ENCODE results near the gene FIS1.
"Not testable (repeated sequence)": the region's sequence is repeated elsewhere in the genome, so short reads cannot be mapped to it uniquely, and the experiment has no call there.

The FIS1 gene

GRCh38 chr7:101232141-101232850, 12.6 kb downstream of the FIS1 start:
- FAIRE-seq = no peak

- FAIRE-seq = no peak
Observed at GRCh38 chr7:101231644-101232043, 13.2 kb downstream of the FIS1 start.

- no peak for FAIRE-seq
Observed at GRCh38 chr7:101226721-101227120, 18.2 kb downstream of the FIS1 start.

GRCh38 chr7:101225650-101226049, 19.2 kb downstream of the FIS1 start:
- FAIRE-seq = no peak

- no peak for FAIRE-seq
Observed at GRCh38 chr7:101223528-101223927, 21.4 kb downstream of the FIS1 start.

DNA sequence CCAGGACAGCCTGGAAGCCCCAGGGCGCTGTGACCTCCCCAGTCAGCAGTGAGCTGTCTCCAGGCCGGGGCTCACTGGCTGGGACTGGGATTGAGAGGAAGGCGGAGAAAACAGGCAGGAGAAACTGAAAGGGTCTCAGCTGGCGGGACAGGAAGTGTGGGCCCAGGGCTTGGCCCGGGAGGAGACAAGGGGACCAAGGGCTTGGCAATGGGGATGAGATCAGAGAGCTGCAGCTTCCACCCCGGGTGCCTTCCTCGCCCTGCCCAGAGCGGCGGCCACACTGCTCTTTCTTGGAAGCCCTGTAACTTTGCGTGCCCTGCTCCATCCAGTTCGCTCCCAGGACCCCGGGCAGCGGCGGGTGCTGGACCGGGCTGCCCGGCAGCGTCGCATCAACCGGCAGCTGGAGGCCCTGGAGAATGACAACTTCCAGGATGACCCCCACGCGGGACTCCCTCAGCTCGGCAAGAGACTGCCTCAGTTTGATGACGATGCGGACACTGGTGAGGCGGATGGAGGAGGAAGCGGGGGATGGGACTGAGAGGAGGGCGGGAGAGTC, 22.5 kb downstream of the FIS1 start:
- no peak for FAIRE-seq

- no peak for FAIRE-seq
Observed at GRCh38 chr7:101220295-101220694, 24.6 kb downstream of the FIS1 start.

GRCh38 chr7:101218236-101219125, 26.4 kb downstream of the FIS1 start:
- FAIRE-seq = no peak

- peak; percentile 21 for FAIRE-seq
Observed at GRCh38 chr7:101217388-101218235, 27.3 kb downstream of the FIS1 start, which contains the start of the genes PLOD3 and ZNHIT1. TSS of gene PLOD3 (minus strand) at chr7:101217581. CDS start at chr7:101217274, 307 bp downstream. TSS of gene ZNHIT1 (plus strand) at chr7:101218165. CDS start at chr7:101218196, 31 bp downstream.

DNA sequence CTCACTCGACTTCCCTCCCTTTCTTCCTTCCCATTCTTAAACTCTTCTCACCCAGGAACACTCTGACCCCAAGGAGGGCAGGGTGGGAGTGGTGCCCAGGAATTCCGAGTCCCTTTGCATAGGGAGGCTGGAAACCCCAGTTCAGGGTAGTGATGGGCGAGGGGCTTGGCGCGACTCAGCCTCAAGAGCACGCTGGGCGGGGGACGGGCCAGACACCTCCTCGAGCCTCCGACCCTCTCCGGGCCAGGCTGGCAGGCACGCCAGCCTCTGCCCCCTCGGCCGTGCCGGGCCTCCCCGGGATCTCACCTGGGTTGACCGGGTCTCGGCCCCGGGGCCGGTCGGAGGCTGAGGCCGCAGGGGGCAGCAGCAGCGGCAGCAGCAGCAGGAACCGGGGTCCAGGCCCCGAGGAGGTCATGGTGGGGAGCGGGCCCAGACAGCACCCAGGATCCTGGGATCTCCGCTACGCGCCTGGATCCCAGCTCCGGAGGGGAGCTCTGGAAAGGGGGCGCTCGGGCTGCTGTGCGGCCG, 28.0 kb downstream of the FIS1 start:
- FAIRE-seq = no peak

DNA sequence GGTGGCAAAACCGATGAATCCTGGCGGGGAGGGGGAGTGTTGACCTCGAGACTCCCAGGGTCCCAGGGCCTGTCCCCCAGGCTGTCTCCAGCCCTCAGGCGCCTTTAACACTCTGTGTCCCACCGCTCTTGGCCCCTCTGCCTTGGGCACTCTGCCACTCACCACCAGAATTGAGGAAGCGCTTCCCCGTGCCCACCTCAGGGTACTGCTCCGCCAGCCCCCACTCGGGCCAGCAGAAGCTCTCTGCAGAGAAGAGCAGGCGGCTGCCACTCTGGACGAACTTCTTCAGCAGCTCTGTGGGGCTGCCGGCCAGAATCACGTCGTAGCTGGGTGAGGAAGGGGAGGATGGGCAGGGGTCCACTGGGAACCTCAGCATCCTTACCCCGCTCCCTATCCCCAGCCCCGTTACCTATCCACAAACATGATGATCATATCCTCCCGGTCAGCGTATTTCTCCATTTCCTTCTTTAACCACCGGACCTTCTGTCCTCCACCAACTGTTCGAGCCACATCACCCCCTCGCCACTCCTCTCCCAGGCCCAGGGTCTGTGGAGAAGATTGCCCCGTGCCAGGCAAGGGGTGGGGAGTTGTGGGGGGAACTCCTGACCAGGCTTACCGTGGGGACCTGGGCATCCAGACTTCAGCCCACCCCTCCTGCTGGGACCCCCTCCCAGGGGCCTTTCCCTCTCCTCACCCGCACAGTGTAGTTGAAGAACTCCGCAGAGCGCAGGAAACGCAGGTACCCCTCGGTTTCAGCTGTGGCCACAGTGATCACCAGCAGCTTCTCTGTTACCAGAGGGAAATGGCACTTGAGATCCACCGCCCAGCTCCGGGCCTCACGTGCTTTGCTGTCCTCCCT, 28.7 kb downstream of the FIS1 start:
- no peak for FAIRE-seq

DNA sequence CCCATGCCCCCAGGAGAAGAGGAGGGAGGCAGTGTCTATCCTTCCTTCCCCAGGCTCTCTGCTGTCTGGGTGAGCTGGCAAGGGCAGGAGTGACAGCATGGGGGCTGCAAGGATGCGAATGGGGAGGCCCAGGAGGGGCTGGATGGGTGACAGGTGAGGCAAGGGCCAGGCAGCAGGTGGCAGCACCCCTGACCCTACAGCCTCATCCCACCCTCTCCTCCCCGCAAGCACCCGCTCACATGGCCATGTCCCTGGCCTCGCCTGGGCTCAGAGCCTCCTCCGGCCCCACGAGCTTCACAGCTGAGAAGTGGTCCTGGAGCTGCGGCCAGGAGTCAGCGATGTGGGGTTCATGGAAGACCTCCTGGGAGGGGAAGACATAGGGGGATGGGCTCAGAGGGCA, 32.9 kb downstream of the FIS1 start:
- FAIRE-seq = no peak

GRCh38 chr7:101211501-101211900, 33.4 kb downstream of the FIS1 start:
- no peak for FAIRE-seq

- no peak for FAIRE-seq
Observed at GRCh38 chr7:101210143-101210542, 34.7 kb downstream of the FIS1 start.

DNA sequence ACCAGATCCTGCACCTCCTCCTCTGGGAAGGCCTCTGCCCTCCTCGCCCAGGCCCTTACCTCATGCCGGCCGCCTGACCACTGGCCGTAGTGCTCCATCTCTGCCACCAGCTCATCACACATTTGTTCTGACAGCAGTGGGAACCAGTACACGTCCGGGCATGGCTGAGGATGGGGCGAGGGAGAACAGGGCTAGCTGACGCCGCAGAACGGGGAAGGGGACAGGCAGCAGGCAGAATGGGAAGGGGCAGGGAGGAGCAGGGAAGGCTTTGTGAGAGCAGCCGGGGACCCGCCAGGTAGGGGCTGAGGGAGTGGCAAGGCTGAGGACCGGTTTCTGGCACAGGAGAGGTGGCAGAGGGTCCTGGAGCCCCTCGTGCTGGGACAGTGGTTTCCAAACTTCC, 36.1 kb downstream of the FIS1 start:
- no peak for FAIRE-seq

- no peak for FAIRE-seq
Observed at GRCh38 chr7:101207459-101207858, 37.4 kb downstream of the FIS1 start.

GRCh38 chr7:101206665-101207042, 38.2 kb downstream of the FIS1 start:
- no peak for FAIRE-seq

DNA sequence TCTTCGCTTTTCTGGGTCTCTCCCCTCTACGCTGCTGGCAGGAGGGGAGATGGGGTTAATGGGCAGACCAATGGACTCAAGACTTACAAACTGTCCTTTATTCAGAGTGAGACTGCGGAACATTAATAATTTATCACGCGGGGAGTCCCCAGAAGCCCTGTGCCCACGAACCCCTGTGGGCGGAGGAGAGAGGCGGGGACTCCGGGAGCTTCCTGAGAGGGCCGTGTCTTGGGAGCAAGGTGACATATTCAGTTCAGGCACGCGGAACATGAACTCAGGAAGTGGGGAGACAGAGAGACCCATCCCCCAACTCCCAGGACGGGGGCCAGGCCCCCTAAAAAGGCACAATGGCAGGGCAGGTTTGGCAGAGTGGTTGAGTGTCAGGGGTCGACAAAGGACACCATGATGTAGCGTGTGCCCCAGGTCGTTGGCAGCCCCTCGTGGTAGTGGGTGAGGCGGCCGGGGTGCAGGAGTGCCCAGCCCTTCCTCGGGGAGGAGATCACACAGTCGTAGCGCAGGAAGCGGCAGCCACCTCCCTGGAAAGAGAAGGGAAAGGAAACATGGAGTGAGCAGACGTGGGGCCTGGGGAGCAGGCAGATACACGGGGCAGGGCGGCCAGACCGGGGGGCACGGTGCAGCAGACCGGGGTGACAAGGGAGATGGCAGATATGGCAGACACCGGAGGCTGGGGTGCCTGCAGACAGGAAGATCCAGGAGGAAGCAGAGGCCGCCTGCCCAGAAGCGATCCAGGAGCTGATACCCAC, 38.8 kb downstream of the FIS1 start:
- no peak for FAIRE-seq

DNA sequence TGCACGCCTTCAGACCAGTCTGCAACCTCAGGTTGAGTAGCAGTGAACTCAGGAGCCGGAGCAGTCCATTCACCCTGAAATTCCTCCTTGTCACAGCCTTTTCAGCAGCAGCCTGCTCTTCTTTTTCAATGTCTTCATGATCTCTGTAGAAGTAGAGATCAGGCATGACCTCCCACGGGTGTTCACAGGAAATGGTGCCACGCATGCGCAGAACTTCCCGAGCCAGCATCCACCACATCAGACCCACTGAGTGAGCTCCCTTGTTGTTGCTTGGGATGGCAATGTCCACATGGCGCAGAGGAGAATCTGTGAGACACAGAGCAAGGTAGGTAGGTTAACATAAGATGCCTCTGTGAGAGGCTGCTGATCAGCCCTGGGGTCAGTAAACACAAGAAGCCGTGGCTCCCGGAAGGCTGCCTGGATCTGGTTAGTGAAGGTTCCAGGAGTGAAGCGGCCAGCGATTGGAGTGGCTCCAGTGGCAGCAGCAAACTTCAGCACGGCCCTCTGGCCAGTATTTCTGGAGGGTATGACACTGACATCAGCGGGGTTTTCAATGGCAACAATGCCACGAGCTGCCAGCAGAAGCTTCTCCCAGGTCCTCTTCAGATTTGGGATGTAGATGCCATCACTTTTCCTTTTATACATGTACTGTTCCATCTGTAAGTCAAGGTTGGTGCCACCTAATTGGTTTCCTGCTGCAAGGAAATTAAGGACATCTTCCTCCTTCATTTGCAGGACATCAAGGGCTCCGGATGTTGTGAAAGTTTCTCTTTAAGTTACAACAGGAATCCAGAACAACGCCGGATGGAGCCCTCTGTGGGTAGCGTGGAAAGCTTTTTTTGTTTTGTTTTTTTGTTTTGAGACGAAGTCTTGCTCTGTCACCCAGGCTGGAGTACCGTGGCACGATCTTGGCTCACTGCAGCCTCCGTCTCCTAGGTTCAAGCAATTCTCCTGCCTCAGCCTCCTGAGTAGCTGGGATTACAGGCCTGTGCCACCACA, 40.8 kb downstream of the FIS1 start:
- not testable (repeated sequence) for FAIRE-seq

Data from colon (tissue), 2 donors.